HG03469 (cell line): ENCODE results near the gene ZNF189.

Experiments
- ATAC-seq: cut with Tn5 transposase; IDR thresholded peaks from one replicate; pipeline ENCODE4 v1.9.1; 2021; ENCODE audit warnings: mild to moderate bottlenecking, moderate library complexity, moderate number of reproducible peaks; ENCODE audit not compliant: unreplicated experiment

Gene ZNF189

DNA sequence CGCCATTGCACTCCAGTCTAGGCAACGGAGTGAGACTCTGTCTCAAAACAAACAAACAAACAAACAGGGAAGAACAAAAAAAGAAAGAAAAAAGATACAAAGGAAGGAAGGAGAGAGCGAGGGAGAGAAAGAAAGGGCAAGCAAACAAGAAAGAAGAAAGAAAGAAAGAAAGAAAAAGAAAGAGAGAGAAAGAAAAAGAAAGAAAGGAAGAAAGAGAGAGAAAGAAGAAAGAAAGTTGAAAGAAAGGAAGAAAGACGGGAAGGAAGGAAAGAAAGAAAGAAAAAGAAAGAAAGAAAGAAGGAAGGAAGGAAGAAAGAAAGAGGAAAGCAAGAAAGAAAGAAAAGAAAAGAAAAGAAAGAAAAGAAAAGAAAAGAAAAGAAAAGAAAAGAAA lies 50.0 kb downstream of the ZNF189 start:
- ATAC-seq = no peak

GRCh38 chr9:101449071-101449721 lies 50.5 kb downstream of the ZNF189 start:
- peak; percentile 87 for ATAC-seq

DNA sequence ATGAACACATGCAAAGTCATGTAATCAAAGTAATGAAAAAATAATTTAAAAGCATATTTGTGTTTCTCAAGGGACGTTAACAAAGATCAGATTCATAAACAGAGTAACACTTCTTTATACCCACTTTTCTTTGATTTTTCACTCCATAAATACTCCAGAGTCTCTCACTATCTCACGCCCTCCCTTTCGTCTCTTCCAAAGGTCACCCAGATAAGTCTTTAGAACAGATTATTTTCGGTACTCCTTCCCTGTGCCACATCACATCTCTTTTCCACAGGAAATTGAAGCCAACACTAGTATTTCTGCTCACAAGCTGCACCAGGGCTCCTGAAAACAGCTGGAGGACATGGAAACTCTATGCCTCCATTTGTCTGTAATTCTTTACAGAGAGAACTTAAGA lies 52.3 kb downstream of the ZNF189 start:
- ATAC-seq = no peak

- ATAC-seq = no peak
Observed at GRCh38 chr9:101451498-101451897, 52.8 kb downstream of the ZNF189 start.

DNA sequence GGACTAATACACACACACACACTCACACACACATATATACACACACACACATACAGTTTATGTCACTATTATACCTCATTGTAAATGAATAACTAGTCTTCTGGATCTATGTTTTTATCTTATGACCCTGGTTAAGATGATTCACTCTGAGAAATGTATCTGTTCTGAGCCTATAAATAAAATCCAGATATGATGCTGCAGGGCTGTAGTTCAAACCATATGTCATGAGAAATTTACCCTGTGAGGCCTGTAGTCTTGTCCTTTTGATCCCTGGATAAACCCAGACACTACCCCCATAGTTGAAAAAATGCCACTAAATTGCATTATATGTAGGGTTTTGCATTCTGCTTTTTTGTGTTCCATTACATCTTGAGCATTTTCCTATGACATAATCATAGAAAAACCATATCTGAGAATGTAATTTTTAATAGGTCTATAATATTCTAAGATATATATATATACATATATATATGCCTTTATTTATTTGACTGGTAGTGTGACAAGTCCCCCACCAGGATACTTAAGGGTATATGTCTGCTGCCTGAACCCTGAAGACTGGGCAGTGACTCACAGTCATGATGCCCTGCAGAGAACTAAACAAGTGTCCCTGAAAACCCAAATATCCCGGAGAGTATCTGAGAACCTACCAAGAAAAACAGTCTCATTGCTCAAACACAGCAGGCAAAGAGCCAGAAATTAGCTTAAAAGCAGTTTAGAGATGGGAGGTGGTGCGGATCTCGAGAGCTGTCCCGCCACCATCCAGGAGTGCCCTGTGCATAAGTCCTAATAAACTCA lies 55.3 kb downstream of the ZNF189 start:
- ATAC-seq = no peak

- no peak for ATAC-seq
Observed at GRCh38 chr9:101455656-101456240, 57.1 kb downstream of the ZNF189 start.

GRCh38 chr9:101457003-101457402 lies 58.4 kb downstream of the ZNF189 start:
- no peak for ATAC-seq

DNA sequence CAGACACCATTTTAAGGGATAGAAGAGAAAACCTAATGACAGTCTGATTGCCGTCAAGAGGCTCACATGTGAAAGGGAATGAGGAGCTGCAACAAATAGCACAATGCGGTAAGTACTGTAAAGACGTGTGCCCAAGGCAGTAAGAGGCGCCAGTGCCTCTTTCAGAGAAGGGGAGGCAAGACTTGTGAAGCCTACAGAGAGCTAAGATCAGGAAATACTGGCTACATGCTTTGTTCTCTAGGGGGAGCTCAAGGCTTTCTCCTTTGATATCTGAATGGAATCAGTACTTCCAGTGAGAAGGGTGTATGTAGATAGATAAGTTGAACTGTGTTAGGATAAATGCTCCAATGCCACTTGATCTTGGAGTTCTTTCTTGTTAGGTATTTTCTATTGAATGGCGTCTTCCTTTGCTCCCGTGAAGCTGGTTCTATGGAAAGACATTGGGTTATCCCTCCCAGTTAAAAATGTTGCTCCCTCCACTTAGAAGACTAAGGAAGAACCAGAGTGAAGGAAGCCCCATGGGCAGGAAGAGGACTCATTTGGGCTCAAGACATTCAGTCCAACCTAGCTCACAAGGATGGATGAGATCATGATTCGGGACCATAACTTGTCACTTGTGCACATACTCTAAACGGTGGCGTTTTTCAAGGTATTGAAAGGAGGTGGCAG lies 60.4 kb downstream of the ZNF189 start:
- ATAC-seq = peak; percentile 84
